Vagina (tissue), 2 donors: ENCODE measurements around the gene SRCIN1.

Experiments
- CTCF ChIP-seq, 3 experiments: fragments of 450-650 bp in 2 of 3; fragments of 200-600 bp in 1 of 3; sonication (generic) in 1 of 3; IDR thresholded peaks; one replicate each; pipeline ENCODE4 v1.5.1; 2017 to 2019; ENCODE audit warnings: antibody characterized with exemption in 3 of 3, mild to moderate bottlenecking in 2 of 3, moderate library complexity in 2 of 3
- POLR2A ChIP-seq, 2 donors: fragments of 450-650 bp; IDR thresholded peaks; one replicate each; pipeline ENCODE4 v1.6.1; 2017; ENCODE audit warnings: antibody characterized with exemption in 2 of 2, mild to moderate bottlenecking in 2 of 2, moderate library complexity in 2 of 2

DNA sequence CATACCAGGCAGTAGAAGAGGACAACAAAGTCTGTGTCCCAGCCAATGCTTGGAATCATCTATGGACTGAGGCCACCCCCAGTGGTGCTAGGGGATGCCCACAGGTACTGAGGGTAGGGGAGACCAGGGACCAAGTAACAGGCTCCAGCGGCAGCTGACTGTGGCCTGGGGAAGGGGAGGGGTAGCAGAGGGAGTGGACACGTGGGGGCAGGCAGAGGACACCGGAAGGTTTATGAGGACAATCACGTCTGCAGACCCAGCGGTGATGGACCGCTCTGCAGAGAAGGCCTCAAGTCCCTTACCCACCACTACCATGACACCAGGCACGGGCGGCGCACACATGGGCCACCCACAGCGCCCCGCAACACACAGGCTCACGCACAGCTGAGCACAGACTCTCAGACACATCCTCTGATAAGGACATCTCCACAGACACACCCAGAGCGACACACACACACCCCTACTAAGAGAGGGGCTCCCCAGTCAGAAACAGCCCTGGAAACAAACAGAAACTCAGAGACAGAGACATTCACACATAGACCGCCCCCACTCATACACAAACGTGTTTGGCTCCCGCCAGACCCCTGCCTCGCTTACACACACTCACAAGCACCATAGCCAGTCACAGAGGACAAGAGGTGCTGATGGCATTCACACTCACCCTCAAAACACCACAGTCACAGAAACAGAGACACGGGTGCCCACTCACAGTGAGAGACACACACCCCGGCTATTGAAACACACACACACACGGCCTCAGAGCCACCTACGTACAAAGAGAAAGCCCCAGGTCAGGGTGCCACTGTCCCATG, 35.8 kb downstream of the SRCIN1 start:
- TF ChIP-seq CTCF (IDR thresholded peaks at IDR 0.05) (no peak), POLR2A (IDR thresholded peaks at IDR 0.05) (no peak)
